Keratinocyte (primary cell): Measurements from ENCODE around the gene EXD3. TPM values are rescaled to one million over a fixed set of nuclear protein-coding genes. Genes with fewer than 3 reads are reported as not detected.

Experiments used
- DNase-seq: peaks from one replicate; pipeline ENCODE4 v3.0.0-alpha.2; 2011; ENCODE audit warnings: low read depth, missing footprints, low spot score
- FAIRE-seq: peaks from 2 replicates; lab custom pipeline; 2011; peaks lifted over from hg19 to GRCh38; lab: Jason Lieb, UNC
- H2AFZ ChIP-seq: 2 replicates; pipeline ENCODE4 v1.6.0; 2012; ENCODE audit warnings: low read length, control low read depth, inconsistent platforms; ENCODE audit not compliant: control insufficient read depth
- H3K27ac ChIP-seq: 2 replicates; pipeline ENCODE4 v1.5.1; 2011; ENCODE audit warnings: low read length; ENCODE audit not compliant: control insufficient read depth, insufficient read depth
- H3K27me3 ChIP-seq: 3 replicates; pipeline ENCODE4 v1.6.0; 2011; ENCODE audit warnings: low read length; ENCODE audit not compliant: control insufficient read depth, insufficient read depth; ENCODE audit errors: extremely low read depth
- H3K36me3 ChIP-seq, 2 experiments: 2 replicates in 1 of 2; 3 replicates in 1 of 2; pipeline ENCODE4 v1.5.1; 2011; ENCODE audit warnings: low read length in 2 of 2, mild to moderate bottlenecking in 1 of 2; ENCODE audit not compliant: control insufficient read depth in 2 of 2, insufficient read depth in 2 of 2; ENCODE audit errors: extremely low read depth in 1 of 2
- H3K4me1 ChIP-seq: 3 replicates; pipeline ENCODE4 v1.5.1; 2011; ENCODE audit warnings: low read length; ENCODE audit not compliant: control insufficient read depth, insufficient read depth; ENCODE audit errors: extremely low read depth
- H3K4me2 ChIP-seq: 3 replicates; pipeline ENCODE4 v1.6.0; 2011; ENCODE audit warnings: low read depth, low read length; ENCODE audit not compliant: control insufficient read depth, insufficient read depth; ENCODE audit errors: extremely low read depth
- H3K4me3 ChIP-seq, 3 experiments: fragments of 200-600 bp in 1 of 3; sonication (generic) in 1 of 3; 2 replicates in 2 of 3; 3 replicates in 1 of 3; pipeline ENCODE4 v1.5.1; 2011 to 2016; ENCODE audit warnings: low read length in 3 of 3, mild to moderate bottlenecking in 3 of 3, control low read depth in 2 of 3, inconsistent platforms in 1 of 3, low read depth in 1 of 3, mixed read lengths in 1 of 3, mixed run types in 1 of 3, moderate library complexity in 1 of 3; ENCODE audit not compliant: control insufficient read depth in 2 of 3, insufficient read depth in 2 of 3; ENCODE audit errors: extremely low read depth in 1 of 3
- H3K79me2 ChIP-seq: 2 replicates; pipeline ENCODE4 v1.6.0; 2012; ENCODE audit warnings: low read length; ENCODE audit not compliant: control insufficient read depth, insufficient read depth
- H3K9ac ChIP-seq: 3 replicates; pipeline ENCODE4 v1.6.0; 2011; ENCODE audit warnings: low read length; ENCODE audit not compliant: control insufficient read depth, insufficient read depth; ENCODE audit errors: extremely low read depth
- H3K9me1 ChIP-seq: 3 replicates; pipeline ENCODE4 v1.6.0; 2011; ENCODE audit warnings: low read length; ENCODE audit not compliant: control insufficient read depth, insufficient read depth; ENCODE audit errors: extremely low read depth
- H3K9me3 ChIP-seq: 2 replicates; pipeline ENCODE4 v1.5.1; 2012; ENCODE audit warnings: low read depth, low read length; ENCODE audit not compliant: control insufficient read depth
- H4K20me1 ChIP-seq: 3 replicates; pipeline ENCODE4 v1.6.0; 2011; ENCODE audit warnings: low read length; ENCODE audit not compliant: control insufficient read depth, insufficient read depth; ENCODE audit errors: extremely low read depth
- EZH2 ChIP-seq: IDR thresholded peaks from one replicate; pipeline ENCODE4 v1.6.1; 2012; ENCODE audit warnings: inconsistent platforms, mild to moderate bottlenecking, low read length, moderate library complexity
- dilution Hi-C: fragments of 300-500 bp; cut with MboI; formaldehyde crosslinking; loops from one replicate; pipeline ENCODE4 v1.7.0; 2020; ENCODE audit warnings: low sequenced_read_pairs; ENCODE audit not compliant: extremely low pct_ligation_motif_present
- polyA plus RNA-seq, 5 experiments: library from polyadenylated mRNA; depleted of rRNA in 3 of 5; stranded (reverse) in 3 of 5; stranded (forward) in 1 of 5; unstranded in 1 of 5; fragments of >200 nt; gene quantifications; 1 replicate in 1 of 5; 2 replicates in 3 of 5; 3 replicates in 1 of 5; pipeline versions ENCODE4 v1.2.1 to v1.2.3, GENCODE V29; 2011 to 2012; ENCODE audit warnings: missing spikeins in 2 of 5, low read depth in 1 of 5, low replicate concordance in 1 of 5
- TF ChIP-seq, protein P1 (sequence below), 3 experiments: IDR thresholded peaks in 1 of 3; conservative IDR thresholded peaks in 1 of 3; optimal IDR thresholded peaks in 1 of 3; 2 replicates in 2 of 3; 3 replicates in 1 of 3; pipeline versions ENCODE3 to v1.5.1; 2011; ENCODE audit warnings: low read length in 3 of 3, mild to moderate bottlenecking in 3 of 3, moderate library complexity in 2 of 3, control low read depth in 1 of 3, inconsistent platforms in 1 of 3; ENCODE audit not compliant: insufficient read depth in 2 of 3; ENCODE audit errors: extremely low read depth in 1 of 3

The EXD3 gene
- polyA plus RNA-seq, 1 donor (not counting 4 experiments of a cell fraction or from before 2014, with no cell fraction given): 1.5 TPM

- Histone ChIP-seq H3K9me1 (no peaks in the 10 kb centered on the region), H3K9ac (no peak overlapping the region), H3K27ac (no peak overlapping the region), H3K4me1 (peaks cover 27% of the 10 kb centered on the region), H3K27me3 (peaks cover 3% of the 10 kb centered on the region), H3K79me2 (peaks cover 25% of the 10 kb centered on the region), H3K4me2 (peak overlapping the region; percentile 77), H3K4me3 (no peak overlapping the region), H3K9me3 (no peaks in the 10 kb centered on the region), H3K36me3 (peaks cover 13 to 14% of the 10 kb centered on the region in 2 experiments), H2AFZ (no peak overlapping the region), H4K20me1 (peaks cover 6% of the 10 kb centered on the region)
- TF ChIP-seq EZH2: no peak
- TF ChIP-seq, protein P1, sequence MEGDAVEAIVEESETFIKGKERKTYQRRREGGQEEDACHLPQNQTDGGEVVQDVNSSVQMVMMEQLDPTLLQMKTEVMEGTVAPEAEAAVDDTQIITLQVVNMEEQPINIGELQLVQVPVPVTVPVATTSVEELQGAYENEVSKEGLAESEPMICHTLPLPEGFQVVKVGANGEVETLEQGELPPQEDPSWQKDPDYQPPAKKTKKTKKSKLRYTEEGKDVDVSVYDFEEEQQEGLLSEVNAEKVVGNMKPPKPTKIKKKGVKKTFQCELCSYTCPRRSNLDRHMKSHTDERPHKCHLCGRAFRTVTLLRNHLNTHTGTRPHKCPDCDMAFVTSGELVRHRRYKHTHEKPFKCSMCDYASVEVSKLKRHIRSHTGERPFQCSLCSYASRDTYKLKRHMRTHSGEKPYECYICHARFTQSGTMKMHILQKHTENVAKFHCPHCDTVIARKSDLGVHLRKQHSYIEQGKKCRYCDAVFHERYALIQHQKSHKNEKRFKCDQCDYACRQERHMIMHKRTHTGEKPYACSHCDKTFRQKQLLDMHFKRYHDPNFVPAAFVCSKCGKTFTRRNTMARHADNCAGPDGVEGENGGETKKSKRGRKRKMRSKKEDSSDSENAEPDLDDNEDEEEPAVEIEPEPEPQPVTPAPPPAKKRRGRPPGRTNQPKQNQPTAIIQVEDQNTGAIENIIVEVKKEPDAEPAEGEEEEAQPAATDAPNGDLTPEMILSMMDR (optimal IDR thresholded peaks at IDR 0.05 in 1 of 3, IDR thresholded peaks at IDR 0.05 in 1 of 3, conservative IDR thresholded peaks at IDR 0.05 in 1 of 3; ENCODE audit: extremely low read depth in 1 of 3, insufficient read depth in 2 of 3, low read length in 3 of 3): no peak
- no peak for DNase-seq
- dilution Hi-C loops: no loop called here
- no peak for FAIRE-seq
Measured at GRCh38 chr9:137276473-137277328, 146.3 kb downstream of the EXD3 start.

DNA sequence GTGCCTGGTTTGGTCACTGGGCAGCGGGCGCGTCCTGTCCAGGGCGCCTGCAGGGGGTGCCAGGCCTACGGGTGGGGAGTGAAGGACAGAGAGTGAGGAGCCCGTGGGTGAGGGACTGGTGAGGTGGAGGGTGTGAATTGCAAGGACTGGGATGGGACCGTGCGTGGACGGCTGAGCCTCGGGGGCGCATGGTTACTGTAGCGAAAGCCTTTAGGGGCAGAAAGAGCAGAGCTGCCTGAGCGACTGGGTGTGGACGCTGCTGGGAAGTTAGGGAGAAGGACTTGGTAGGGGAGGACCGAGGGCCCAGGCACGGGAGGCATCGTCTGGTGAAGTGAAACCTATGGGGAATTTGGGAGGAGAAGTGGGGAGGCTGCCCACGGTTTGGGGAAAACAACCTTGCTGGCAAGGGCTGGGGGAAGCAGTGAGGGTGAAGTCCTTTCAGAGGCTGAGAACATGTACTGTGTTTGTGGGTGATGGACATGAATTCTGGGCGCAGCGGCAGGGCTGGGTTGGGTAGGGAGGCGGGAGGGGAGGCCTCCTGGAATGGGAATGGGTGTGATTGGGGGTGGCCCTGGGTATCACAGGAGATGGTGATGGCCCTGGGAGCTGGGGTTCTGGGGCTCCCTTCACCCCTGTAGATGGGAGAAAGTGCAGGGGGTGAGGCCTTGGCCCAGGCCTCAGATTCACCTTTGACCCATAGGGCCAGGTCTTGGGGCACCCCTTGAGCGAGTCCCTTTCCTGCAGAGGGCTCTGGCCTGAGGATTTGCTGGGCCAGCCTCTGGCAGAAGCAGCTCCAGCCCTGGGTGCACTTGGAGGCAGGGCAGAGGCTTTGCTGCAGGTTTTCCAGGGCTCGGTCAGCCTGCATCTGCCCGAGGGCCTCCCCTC lies 147.1 kb downstream of the EXD3 start:
- no peak overlapping the region for H3K4me3 ChIP-seq

More for the DNA sequence above, 147.1 kb downstream of the EXD3 start:
- no peaks in the 10 kb centered on the region for H3K27me3 ChIP-seq
- no peak overlapping the region for H3K9ac ChIP-seq
- H3K4me1 ChIP-seq: peaks cover 27% of the 10 kb centered on the region
- peaks cover 6% of the 10 kb centered on the region for H4K20me1 ChIP-seq
- H3K9me3 ChIP-seq: no peaks in the 10 kb centered on the region
- H3K4me2 ChIP-seq: no peak overlapping the region
- no peak for TF ChIP-seq EZH2
- TF ChIP-seq, protein P1 (optimal IDR thresholded peaks at IDR 0.05 in 1 of 3, IDR thresholded peaks at IDR 0.05 in 1 of 3, conservative IDR thresholded peaks at IDR 0.05 in 1 of 3; ENCODE audit: extremely low read depth in 1 of 3, insufficient read depth in 2 of 3, low read length in 3 of 3): no peak
- peaks cover 14 to 18% of the 10 kb centered on the region in 2 experiments for H3K36me3 ChIP-seq
- H3K79me2 ChIP-seq: peaks cover 23% of the 10 kb centered on the region
- DNase-seq: no peak
- dilution Hi-C loops: no loop called here
- FAIRE-seq: no peak
- H2AFZ ChIP-seq: no peak overlapping the region
- H3K9me1 ChIP-seq: no peaks in the 10 kb centered on the region
- no peak overlapping the region for H3K27ac ChIP-seq
